ENCODE data around the gene TMEM127.
"Not testable (repeated sequence)": the region's sequence is repeated elsewhere in the genome, so short reads cannot be mapped to it uniquely, and the experiment has no call there.

The TMEM127 gene

GRCh38 chr2:96241227-96241626 lies 24.6 kb downstream of the TMEM127 start:
- no peak for DNase-seq (ENCODE audit: low read depth in 2 of 2)

DNA sequence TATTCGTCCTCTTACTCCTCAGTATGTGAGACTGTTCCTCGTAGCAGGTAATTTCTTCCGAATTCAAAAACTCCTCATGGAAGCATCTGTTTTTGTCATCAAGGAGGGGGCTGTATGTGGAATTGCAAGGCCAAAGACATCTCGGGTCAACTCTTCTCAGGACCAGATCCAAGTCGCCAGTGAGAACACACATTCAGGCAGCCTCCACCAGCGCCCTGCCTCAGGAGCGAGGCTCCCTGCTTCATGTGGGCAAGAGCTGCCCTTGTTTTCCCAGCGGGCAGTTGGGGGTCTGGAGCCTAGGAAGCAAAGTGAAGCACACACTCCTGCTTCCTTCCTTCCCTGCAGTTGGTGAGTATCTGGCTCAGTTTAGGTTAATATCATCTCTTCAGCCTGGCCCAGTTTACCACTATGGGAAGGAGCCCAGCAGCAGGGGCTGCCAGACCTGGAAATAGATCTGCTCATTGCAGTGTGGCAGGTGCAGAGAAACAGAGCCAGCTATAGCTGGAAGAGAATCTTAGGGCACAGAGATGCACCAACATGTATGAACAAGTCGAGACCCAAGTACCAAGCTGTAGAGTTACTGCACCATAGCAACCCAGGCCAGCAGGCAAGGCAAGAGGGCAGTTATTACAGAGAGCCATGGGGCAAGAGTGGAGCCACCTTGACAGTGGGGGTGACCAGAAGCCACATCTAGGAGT lies 25.3 kb downstream of the TMEM127 start:
- no peak for DNase-seq (ENCODE audit: low read depth in 2 of 2)

GRCh38 chr2:96239745-96240264 lies 26.0 kb downstream of the TMEM127 start:
- no peak for DNase-seq (ENCODE audit: low read depth in 2 of 2)

GRCh38 chr2:96239091-96239490 lies 26.7 kb downstream of the TMEM127 start:
- no peak for DNase-seq (ENCODE audit: low read depth in 2 of 2)

GRCh38 chr2:96238266-96238665 lies 27.5 kb downstream of the TMEM127 start:
- DNase-seq (ENCODE audit: low read depth in 2 of 2), result no peak

DNA sequence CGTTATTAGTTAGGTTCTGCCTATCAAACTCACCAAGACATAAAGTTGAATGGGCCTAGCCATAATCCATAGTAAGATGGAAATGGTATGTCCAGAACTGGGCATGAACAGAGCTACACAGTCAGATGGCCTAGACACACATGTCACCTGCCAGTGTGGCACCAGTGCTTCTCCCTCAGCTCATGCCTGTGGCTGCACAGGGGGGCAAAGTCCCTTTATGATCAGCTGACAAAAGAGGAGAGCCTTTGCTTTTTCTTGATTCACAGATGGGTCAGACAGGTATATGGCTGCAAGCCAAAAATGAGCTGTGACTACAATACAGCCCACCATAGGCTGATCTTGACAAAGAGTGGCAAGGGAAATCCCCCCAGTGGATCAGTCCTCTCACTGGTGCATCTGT lies 28.9 kb downstream of the TMEM127 start:
- DNase-seq (ENCODE audit: low read depth in 2 of 2), result no peak

GRCh38 chr2:96233880-96234316 lies 31.9 kb downstream of the TMEM127 start:
- no peak for DNase-seq (ENCODE audit: low read depth in 2 of 2)

GRCh38 chr2:96233436-96233835 lies 32.4 kb downstream of the TMEM127 start:
- DNase-seq (ENCODE audit: low read depth in 2 of 2), result no peak

- no peak for DNase-seq (ENCODE audit: low read depth in 2 of 2)
Measured at GRCh38 chr2:96231316-96231715, 34.5 kb downstream of the TMEM127 start.

- DNase-seq (ENCODE audit: low read depth in 2 of 2), result no peak
Measured at GRCh38 chr2:96225016-96225533, 40.7 kb downstream of the TMEM127 start.

DNA sequence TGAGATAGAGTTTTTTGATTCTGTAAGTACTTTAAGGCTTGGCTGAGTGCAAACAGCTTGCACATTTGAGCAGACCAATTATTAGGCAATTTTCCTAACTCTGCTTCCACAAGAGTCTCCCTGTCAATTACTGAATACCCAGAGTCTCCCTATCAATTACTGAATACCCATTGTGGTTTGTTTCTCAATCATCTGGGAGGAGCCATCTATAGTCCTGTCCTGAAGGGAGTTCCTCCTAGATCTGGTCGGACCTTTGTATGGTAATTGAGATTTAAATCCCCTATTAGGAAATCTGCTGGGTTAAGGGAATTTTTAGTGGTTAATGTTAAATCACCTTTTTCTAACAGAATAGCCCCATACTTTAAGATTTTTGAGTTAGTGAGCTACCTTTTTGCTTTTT lies 44.7 kb downstream of the TMEM127 start:
- DNase-seq (ENCODE audit: low read depth in 2 of 2), result not testable (repeated sequence)

- DNase-seq (ENCODE audit: low read depth in 2 of 2), result not testable (repeated sequence)
Measured at GRCh38 chr2:96219959-96220358, 45.8 kb downstream of the TMEM127 start.

DNA sequence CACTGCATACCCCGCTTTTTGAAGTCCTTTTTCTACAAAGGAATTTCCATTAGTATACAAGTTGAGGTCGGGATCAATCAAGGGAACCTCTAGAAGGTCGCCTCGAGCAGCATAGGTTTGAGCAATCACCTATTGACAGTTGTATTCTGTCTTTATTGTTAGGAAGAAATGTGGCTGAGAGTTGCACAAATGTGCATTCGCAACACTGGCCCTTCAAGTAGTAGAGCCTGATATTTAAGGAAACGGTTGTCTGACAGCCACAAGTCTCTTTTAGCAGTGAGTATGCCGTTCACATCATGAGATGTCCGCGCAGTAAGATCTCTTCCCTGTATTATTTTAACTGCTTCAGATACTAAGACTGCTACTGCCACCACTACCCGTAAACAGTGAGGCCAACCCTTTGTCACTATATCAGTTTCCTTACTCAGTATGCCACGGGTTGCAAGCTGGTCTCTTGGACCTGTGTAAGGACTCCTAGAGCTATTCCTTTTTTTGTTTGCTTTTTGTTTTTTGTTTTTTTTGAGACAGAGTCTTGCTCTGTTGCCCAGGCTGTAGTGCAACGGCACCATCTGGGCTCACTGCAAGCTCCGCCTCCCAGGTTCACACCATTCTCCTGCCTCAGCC lies 47.2 kb downstream of the TMEM127 start:
- no peak for DNase-seq (ENCODE audit: low read depth in 2 of 2)

GRCh38 chr2:96214554-96214953 lies 51.2 kb downstream of the TMEM127 start:
- no peak for DNase-seq (ENCODE audit: low read depth in 2 of 2)

DNA sequence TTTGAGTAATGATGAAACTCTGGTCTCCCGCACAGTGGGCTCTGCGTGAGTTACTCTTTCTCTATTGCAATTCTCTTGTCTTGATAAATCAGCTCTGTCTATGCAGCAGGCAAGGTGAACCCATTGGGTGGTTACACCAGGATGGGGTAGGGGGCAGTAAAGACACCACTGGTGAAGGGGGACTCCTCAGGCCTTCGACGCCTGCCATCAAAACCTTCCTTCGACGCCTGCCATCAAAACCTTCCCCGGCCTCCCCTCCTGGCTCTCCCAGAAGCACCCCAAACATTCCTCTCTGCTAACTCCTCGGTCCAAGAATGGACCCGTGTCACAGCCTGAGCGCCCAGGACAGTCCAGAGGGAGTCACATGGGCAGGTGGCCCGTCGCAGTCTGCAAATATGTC lies 52.4 kb downstream of the TMEM127 start:
- no peak for DNase-seq (ENCODE audit: low read depth in 2 of 2)

DNA sequence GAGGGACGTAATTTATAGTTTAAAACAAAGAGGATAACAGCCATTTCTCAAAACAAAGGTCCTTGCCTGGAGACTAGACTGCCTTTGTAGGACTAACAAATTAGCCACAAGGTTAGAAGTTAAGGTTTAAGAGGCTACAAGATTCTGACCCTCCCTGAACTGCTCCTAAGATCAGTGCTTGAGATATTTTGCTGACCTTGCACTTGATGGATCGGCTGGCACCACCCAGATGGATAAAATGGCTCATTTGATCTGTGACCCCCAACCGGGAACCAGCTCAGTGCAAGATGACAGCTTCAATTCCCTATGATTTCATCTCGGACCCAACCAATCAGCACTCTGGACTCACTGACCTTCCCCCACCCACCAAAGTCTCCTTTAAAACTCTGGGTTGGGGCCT lies 53.5 kb downstream of the TMEM127 start:
- no peak for DNase-seq (ENCODE audit: low read depth in 2 of 2)

DNA sequence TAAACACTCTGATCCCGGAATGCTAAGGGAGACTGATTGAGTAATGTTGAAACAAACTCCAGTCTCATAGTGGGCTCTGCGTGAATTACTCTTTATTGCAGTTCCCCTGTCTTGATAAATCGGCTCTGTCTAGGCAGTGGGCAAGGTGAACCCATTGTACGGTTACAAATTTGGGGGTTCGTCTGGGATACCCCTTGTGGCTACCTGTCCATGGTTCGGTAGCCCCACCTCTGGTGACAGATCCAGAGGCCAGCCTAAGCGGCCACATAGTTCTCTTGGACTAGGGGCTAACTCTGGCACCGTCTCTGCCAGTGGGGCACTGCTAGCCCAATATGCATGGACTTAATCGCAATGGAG lies 56.1 kb downstream of the TMEM127 start:
- DNase-seq (ENCODE audit: low read depth in 2 of 2), result no peak

- DNase-seq (ENCODE audit: low read depth in 2 of 2), result no peak
Measured at GRCh38 chr2:96209011-96209728, 56.6 kb downstream of the TMEM127 start.

GRCh38 chr2:96208143-96209010 lies 57.4 kb downstream of the TMEM127 start, which contains the start of gene STARD7:
Gene STARD7 (minus strand): TSS chr2:96208827. CDS start chr2:96208434, 393 bp downstream.
- peak; percentile 98 for DNase-seq (ENCODE audit: low read depth in 2 of 2)

GRCh38 chr2:96207774-96208142 lies 58.0 kb downstream of the TMEM127 start:
- no peak for DNase-seq (ENCODE audit: low read depth in 2 of 2)

GRCh38 chr2:96207073-96207773 lies 58.6 kb downstream of the TMEM127 start:
- DNase-seq (ENCODE audit: low read depth in 2 of 2), result no peak
